SK-N-MC (cell line): ENCODE measurements around the gene TRIM9.

Source experiments
- EZH2 ChIP-seq: fragments of 200-600 bp; sonication (generic); IDR thresholded peaks from one replicate; pipeline ENCODE4 v1.6.1; 2017; ENCODE audit warnings: antibody characterized with exemption
- FOXP2 ChIP-seq: optimal IDR thresholded peaks from 2 replicates; pipeline ENCODE3; 2011; ENCODE audit warnings: mild to moderate bottlenecking, moderate library complexity; ENCODE audit not compliant: insufficient read depth; ENCODE audit errors: extremely low read length, control extremely low read depth
- POLR2AphosphoS5 ChIP-seq: IDR thresholded peaks from 2 replicates; pipeline ENCODE4 v1.6.1; 2012; ENCODE audit warnings: mild to moderate bottlenecking, low read depth, low read length, borderline replicate concordance

- TF ChIP-seq POLR2AphosphoS5 = no peak
- TF ChIP-seq EZH2 = no peak
- no peak for TF ChIP-seq FOXP2
Measured at GRCh38 chr14:51117593-51117992, 22.7 kb upstream of the TRIM9 start.
